ENCODE results near the gene ARID3A. TPM values are rescaled to one million over a fixed set of nuclear protein-coding genes. Genes with fewer than 3 reads are reported as not detected.
A peak's percentile ranks its signal among the peaks of the same experiment; 100 is the strongest.

Gene ARID3A
- total RNA-seq, 1 experiment from 2014 or later, result 116 TPM

GRCh38 chr19:928471-929202, 2.8 kb downstream of the ARID3A start:
- TF ChIP-seq MXD4 (CRISPR knock-in tag; IDR thresholded peaks at IDR 0.05; ENCODE audit: borderline replicate concordance), result no peak
- TF ChIP-seq USF2 (CRISPR knock-in tag; IDR thresholded peaks at IDR 0.05), result peak; percentile 47; the same call in 1 of the 2 replicates
- 0 out of 2 replicates have a peak, but pooled peaks have one; percentile 44 for TF ChIP-seq ZNF121 (CRISPR knock-in tag; IDR thresholded peaks at IDR 0.05)
- no peak for TF ChIP-seq FOXK1 (CRISPR knock-in tag; IDR thresholded peaks at IDR 0.05)
- no peaks in the 10 kb centered on the region for H3K9me3 Mint-ChIP-seq
- no peaks in the 10 kb centered on the region for H3K27me3 Mint-ChIP-seq (ENCODE audit: low read depth)
- peaks cover 11% of the 10 kb centered on the region for H3K36me3 Mint-ChIP-seq
- ChIA-PET POLR2A (no interaction called here), CTCF (interaction anchor here (0.6 kb wide), 1 partner anchor 65 kb away, joined by 3 read pairs; no protein-coding TSS in a partner anchor)
- peak; percentile 55 for DNase-seq (ENCODE audit: low spot score)
- ATAC-seq, result no peak
- peak overlapping the region; percentile 23; the same call in 1 of the 2 replicates for H3K27ac Mint-ChIP-seq
- H3K4me3 Mint-ChIP-seq, result peak overlapping the region; percentile 33
- H3K4me1 Mint-ChIP-seq, result peaks cover 19% of the 10 kb centered on the region

- no peak for DNase-seq (ENCODE audit: low spot score)
- Mint-ChIP-seq H3K4me3 (no peak overlapping the region), H3K4me1 (peaks cover 17% of the 10 kb centered on the region), H3K27me3 (ENCODE audit: low read depth) (no peaks in the 10 kb centered on the region), H3K27ac (no peak overlapping the region), H3K9me3 (no peaks in the 10 kb centered on the region), H3K36me3 (peaks cover 11% of the 10 kb centered on the region)
- no peak for ATAC-seq
- CTCF ChIA-PET, result interaction anchor here (0.6 to 0.9 kb wide), 2 partner anchors 15 to 66 kb away, joined by 3 read pairs; no protein-coding TSS in a partner anchor
- POLR2A ChIA-PET, result no interaction called here
- no peak for TF ChIP-seq E2F1 (CRISPR knock-in tag; IDR thresholded peaks at IDR 0.05)
- TF ChIP-seq E2F5 (CRISPR knock-in tag; IDR thresholded peaks at IDR 0.05), result no peak
- TF ChIP-seq SOX15 (CRISPR knock-in tag; IDR thresholded peaks at IDR 0.05), result no peak
- TF ChIP-seq PRDM15 (CRISPR knock-in tag; IDR thresholded peaks at IDR 0.05), result no peak
- no peak for TF ChIP-seq NFATC4 (CRISPR knock-in tag; IDR thresholded peaks at IDR 0.05)
- TF ChIP-seq ZSCAN18 (CRISPR knock-in tag; IDR thresholded peaks at IDR 0.05), result no peak
- no peak for TF ChIP-seq ZNF281 (CRISPR knock-in tag; IDR thresholded peaks at IDR 0.05)
- no peak for TF ChIP-seq FOXJ3 (CRISPR knock-in tag; IDR thresholded peaks at IDR 0.05; ENCODE audit: borderline replicate concordance)
- TF ChIP-seq ATF2 (CRISPR knock-in tag; IDR thresholded peaks at IDR 0.05; ENCODE audit: borderline replicate concordance, low read depth), result no peak
- TF ChIP-seq MXD4 (CRISPR knock-in tag; IDR thresholded peaks at IDR 0.05; ENCODE audit: borderline replicate concordance), result no peak
- no peak for TF ChIP-seq CBFB (CRISPR knock-in tag; IDR thresholded peaks at IDR 0.05; ENCODE audit: low read depth)
- TF ChIP-seq ELF4 (CRISPR knock-in tag; IDR thresholded peaks at IDR 0.05; ENCODE audit: low read depth), result no peak
- no peak for TF ChIP-seq NFYB (CRISPR knock-in tag; conservative IDR thresholded peaks at IDR 0.05; ENCODE audit: low read depth)
- TF ChIP-seq ZNF232 (CRISPR knock-in tag; IDR thresholded peaks at IDR 0.05), result no peak
Observed at GRCh38 chr19:929203-929890, 3.5 kb downstream of the ARID3A start.

Data from WTC11 (cell line).